ENCODE data around the gene CETP.
"Not testable (repeated sequence)": the region's sequence is repeated elsewhere in the genome, so short reads cannot be mapped to it uniquely, and the experiment has no call there.

The CETP gene

DNA sequence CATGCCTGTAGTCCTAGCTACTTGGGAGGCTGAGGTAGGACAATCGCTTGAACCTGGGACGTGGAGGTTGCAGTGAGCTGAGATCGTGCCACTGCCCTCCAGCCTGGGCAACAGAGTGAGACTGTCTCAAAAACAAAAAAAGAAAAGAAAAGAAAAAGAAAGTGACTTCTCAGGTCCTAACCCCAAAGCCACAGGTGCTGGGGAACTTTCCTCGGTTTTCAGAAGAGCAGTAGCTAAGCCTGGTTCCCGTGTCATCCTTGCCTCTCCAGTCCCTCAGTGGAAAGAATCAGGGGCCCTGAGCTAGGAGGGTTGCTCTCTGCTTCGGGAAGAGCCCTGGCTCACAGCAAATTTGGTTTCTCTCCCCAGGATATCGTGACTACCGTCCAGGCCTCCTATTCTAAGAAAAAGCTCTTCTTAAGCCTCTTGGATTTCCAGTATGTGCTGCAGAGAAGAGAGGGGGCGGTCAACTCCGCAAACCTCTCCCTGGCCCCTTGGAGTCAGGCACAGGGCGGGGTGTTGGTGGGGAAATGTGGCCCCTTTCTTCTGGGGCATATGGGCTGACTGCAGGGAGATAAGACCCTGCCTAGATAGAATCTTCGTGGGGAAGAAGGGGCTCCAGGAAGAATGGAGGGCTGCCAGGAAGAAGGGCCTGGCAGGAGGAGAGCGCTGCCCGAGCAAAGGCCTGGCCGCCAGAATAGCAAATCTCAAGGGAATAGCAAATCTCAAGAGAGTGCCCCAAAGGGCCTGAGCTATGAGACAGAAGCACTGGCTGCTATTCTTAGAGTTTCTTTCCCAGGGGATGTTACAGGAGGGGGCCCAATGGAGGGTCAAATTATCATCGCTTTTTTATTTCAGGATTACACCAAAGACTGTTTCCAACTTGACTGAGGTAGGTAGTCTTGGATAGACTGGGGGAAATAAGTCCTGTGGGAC lies 19.3 kb downstream of the CETP start:
- no peak for DNase-seq (ENCODE audit: low read depth in 3 of 3)

DNA sequence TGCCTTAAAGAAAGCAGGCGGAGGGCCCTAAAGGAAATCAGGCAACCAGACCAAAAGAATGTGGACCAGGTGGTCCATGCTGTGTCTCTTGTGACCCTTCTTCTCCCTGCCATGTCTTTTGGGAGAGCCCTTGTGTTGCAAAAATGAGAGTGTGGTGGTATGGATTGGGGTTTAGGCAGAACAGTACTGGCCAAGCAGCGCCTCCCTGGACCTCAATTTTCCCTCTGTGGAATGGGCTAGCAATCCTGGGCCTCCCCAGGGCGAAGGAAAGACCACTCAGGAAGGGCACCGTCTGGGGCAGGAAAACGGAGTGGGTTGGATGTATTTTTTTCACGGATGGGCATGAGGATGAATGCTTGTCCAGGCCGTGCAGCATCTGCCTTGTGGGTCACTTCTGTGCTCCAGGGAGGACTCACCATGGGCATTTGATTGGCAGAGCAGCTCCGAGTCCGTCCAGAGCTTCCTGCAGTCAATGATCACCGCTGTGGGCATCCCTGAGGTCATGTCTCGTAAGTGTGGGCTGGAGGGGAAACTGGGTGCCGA lies 20.1 kb downstream of the CETP start:
- DNase-seq (ENCODE audit: low read depth in 3 of 3) = no peak

DNA sequence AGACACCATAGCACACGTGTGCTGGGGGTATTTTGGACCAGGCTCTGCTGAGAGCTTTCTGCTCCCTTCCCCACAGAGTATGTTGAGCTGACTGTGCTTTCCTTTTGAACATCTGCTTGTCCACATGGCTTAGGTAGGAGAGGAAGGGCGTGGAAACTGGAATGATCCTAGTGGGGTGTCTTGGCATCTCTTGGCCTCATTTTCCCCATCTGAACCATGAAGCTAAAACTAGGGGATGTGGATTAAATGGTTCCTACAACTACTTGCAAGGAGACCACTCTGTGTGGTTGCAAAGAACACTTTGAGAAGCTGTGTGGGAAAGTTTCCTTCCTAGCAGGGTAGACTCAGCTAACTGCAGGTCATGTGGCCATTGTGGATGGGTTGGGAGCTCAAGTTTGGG lies 20.9 kb downstream of the CETP start:
- DNase-seq (ENCODE audit: low read depth in 3 of 3) = no peak

DNA sequence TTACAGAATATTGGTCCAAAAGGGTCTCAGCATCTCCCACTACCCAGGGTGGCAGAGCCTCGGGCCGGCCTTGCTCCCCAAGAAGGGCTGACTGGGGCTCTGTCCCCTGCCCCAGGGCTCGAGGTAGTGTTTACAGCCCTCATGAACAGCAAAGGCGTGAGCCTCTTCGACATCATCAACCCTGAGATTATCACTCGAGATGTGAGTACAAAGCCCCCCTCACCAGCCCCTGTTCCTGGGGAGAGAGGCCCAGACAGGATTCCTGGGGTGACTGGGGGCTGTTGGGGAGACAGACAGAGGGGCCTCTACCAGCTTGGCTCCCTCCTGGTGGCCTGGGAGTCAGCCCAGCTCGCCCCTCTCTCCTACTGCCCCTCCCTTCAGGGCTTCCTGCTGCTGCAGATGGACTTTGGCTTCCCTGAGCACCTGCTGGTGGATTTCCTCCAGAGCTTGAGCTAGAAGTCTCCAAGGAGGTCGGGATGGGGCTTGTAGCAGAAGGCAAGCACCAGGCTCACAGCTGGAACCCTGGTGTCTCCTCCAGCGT lies 21.5 kb downstream of the CETP start:
- DNase-seq (ENCODE audit: low read depth in 3 of 3) = no peak

DNA sequence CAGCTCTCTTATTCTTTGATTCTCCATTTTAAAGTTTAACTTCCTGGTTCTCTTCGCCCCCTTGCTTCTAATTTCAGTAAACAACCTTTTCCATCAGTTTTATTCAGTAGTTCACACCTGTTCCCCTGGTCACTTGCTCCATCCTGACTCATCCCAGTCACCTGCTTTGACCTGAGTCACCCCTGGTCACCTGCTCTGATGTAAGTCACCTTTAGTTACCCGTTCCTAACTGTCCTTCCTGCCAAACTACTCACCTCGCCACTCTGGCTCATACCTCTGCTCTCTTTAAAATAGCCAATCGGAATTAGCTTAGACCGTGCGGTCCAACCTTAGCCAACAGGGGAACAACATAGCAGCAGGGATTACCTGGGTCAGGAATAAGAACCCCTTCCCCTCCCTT lies 22.9 kb downstream of the CETP start:
- DNase-seq (ENCODE audit: low read depth in 3 of 3) = no peak

DNA sequence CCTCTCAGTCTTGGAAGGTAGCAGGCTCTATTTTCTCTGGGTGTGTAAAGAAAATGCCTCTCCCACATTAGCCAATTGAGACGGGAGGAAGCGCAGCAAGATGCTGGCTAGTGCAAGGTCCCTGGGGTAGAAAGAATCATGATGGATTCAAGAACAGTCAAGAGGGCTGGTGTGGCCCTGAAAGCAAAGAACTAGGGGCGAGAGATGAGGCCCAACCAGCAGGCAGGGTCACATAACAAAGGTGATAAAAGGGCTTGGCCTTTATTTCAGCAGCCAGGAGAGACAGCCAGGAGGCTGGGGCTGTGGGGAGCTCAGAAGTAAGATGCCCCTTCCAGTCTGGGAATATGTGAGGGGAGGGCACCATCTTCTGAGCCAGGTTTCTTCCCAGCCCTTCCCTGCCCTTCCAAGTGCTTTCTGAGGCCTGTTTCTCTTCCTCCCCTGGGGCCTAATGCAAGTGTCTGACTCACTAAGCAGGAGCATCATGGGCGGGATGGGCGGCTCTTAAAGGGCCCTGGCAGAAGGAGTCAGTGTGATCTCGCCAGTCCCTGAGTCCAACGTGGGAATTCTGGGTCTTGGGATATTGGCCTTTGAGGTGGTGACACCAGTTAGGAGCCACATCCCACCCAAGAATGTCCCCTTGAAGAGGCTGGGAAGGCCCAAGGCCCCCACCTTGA lies 23.7 kb downstream of the CETP start:
- DNase-seq (ENCODE audit: low read depth in 3 of 3) = no peak

DNA sequence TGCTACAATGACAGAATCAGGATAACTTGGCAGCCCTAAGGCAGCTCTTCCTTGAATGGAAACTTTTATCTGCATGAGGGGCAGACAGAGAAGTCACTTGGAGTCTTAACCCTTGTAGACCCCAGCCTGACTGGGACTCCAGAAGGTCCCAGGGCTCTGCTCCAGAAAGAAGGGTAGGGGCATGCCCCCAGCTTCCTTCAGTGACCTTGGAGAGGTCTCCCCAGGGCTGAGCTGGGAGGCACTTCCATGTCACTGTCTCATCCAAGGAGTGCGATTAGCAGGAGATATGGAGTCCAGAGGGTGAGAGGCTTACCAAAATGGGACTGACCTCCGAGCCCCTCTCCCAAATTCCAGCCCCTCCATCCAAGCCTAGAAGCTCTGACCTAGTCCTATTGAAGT lies 24.2 kb downstream of the CETP start:
- DNase-seq (ENCODE audit: low read depth in 3 of 3) = no peak

DNA sequence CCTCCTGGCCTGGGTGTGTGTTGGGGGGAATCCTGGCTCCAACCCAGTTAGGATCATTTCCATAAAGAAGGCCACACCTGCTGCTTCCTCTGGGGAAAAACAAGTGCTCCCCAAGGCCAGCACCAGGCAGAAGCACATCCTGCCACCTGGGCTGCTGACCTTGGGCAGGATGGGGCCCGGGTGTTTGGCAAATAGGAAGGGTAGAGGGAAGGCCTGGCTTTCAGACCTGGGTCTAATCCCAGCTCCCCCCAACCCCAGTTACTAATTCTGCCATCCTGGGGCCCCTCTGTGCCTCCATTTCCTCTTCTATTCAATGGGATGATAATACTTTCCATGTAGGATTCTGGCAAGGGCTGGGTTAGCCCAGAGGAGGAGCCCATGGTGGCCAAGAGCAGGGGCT lies 24.6 kb downstream of the CETP start:
- DNase-seq (ENCODE audit: low read depth in 3 of 3) = no peak

DNA sequence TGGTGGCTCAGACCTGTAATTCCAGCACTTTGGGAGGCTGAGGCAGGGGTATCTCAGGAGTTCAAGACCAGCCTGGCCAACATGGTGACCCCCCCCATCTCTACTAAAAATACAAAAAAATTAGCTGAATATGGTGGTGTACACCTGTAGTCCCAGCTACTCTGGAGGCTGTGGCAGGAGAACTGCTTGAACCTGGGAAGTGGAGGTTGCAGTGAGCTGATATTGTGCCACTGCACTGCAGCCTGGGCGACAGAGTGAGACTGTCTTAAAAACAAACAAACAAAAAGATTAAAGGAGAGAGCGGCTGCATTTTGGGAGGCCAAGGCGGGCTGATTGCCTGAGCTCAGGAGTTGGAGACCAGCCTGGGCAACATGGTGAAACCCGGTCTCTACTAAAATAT lies 25.2 kb downstream of the CETP start:
- DNase-seq (ENCODE audit: low read depth in 3 of 3) = not testable (repeated sequence)

DNA sequence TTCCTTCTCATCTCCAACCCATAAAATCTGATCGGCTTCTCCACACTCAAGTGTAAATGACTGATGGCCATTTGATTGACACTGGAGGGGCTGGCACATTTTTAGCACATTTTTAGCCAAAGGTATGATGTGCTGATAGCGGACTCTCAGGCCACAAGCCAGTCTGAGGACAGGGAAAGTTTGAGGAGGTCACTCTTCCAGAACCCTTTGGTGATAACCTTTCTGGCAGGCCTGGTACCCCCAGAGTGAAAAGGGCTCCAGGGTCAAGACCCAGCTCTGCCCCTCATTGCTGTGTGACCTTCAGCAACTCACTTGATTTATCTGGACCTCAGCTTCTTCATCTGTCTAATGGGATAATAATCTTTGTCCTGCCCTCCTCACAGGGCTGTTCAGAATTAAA lies 25.9 kb downstream of the CETP start:
- DNase-seq (ENCODE audit: low read depth in 3 of 3) = no peak

DNA sequence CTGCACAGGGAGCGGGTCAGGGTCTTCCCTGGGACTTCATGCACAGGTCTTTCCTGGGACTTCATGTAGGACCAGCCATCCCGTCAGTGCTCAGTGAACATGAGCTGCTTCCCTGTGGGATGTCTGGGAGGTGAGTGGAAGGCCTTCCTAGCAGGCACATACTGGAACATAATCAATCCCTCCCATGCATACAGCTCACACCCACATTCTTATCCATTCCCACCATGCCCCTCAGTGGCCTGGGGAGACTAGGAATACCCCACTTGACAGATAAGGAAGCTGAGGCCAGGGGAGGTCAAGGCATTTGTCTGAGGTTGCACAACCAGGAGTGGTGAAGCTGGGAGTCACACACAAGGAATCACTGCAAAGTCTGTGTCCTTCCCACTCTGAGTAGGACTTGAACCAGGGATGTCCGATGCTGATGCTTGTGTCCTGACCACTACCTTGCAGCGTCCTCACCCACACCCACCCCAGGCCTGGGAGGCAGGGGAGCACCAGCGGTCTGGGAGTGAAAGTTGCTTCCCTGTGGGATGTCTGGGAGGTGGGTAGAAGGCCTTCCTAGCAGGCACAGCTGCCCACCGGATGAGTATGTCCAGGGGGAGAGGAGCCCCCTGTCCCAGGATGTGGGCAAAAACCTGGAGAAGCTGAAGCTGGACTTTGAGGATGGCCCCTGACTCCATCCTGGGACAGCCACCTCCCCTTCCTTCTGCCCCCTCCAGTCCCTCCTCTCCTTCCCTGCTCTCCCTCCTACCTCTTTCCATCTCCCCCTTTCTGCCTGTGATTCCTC lies 26.6 kb downstream of the CETP start:
- no peak for DNase-seq (ENCODE audit: low read depth in 3 of 3)

DNA sequence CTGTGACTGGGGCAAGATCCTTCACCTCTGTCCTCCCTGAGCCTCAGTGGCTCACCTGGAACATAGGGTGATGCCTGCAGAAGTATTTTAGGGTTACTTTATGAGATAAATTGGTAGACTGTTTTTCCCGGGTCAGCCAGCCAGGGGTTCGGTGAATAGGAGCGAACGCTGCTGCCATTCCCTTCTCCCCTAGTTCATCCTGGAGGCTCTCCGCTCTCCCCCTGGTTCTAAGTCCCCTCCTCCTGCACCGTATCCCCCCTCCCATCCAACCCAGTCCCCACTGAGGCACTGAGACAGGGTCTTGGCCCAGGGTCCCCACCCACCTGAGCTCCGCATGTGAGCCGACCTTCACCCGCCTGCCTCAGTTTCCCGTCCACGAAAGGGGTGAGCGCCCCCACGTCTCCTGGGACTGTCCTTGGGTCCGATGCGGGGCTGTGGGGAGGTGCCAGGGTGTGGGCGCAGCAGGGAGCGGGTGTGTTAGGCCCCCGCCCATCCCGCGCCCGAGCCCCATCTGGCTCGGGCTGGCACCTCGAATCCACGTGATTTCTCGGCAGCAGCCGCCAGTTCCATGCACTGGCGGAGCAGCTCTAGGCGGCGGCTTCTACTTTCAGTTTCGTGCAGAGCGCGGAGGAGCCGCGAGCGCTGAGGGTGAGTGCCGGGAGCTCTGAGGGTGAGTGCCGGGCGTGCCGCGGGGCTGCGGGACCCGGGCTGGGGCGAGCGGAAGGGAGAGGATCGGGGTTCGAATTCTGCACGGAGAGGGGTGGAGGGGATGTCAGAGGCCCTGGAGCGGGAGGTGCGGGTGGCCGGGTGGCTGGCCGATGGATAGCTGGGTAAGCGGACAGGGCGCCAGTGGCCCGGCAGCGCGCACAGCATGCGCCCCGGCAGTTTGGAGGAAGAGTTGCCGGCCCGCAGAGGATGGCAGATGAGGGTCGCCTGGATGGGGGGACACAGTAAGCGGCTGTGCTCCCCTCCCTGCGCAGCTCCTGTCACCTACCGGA lies 27.5 kb downstream of the CETP start, which contains the start of gene NLRC5:
Gene NLRC5 (plus strand): TSS at position 610 of the 998 bp plus-strand sequence. CDS start 31,156 bp downstream, outside the sequence.
- DNase-seq (ENCODE audit: low read depth in 3 of 3) = peak; percentile 90 to 95 (median 94)

DNA sequence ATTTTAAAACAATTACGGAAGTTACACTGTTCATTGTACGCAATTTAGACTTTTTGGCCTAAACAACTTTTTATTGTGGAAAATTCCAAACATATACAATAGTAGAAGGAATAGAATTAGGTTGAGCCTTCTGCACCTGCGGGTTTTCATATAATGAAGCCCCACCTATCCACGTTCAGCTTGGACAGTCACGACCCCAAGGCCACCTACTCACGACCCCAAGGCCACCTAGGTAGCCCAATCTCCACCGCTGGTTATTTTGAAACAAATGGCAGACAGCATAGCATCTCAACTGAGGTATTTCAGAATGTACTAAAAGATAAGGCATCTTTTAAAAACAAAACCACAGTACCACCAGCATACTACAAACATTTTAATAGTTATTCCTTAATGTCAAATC lies 28.2 kb downstream of the CETP start:
- no peak for DNase-seq (ENCODE audit: low read depth in 3 of 3)

DNA sequence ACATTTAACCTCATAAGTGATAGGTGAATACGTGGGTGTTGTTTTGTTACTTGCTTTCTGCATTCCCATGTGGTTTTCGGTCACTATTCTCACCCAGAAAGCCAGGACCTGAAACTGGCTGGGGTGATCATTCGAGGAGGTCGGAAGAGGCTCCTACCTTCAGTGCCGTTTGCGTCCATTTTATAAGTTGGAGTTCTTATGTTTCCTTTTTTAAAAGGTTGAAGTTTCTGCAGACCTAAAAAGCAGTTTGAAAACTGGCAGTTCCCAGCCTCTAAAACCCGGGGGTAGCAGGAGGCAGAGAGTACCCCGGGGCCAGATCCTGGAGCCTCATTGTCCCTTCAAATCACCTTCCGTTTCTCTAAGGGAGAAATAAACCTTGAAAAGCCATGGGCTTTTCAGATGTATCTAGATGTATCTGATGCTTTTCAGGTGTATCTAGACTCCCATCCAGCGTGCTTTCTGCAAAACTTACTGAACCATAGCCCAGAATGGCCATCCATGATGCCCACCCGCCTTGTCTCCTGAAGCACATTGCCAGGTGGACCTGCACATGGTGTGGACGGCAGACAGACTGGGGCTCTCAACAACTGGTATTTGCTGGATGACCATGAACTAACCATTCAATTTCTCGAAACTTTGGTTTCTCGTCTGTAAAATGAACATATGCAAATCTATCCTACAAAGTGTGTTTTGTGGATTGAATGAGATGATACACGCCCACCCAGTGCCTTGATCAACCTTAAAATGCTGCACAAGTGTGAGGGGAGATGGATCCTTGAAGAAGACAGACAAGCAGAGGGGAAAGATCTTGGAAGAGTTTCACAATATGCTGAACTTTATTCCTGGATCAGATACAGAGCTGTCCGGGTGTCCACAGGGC lies 28.9 kb downstream of the CETP start:
- no peak for DNase-seq (ENCODE audit: low read depth in 3 of 3)

DNA sequence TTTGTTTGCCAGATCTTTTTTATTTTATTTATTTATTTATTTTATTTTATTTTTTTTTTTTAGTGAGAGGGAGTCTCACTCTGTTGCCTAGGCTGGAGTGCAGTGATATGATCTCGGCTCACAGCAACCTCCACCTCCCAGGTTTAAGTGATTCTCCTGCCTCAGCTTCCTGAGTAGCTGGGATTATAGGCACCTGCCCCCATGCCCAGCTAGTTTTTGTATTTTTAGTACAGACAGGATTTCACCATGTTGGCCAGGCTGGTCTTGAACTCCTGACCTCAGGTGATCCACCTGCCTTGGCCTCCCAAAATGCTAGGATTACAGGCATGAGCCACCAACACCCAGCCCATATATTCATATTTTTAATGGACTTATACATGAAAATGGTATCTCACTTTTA lies 30.7 kb downstream of the CETP start:
- not testable (repeated sequence) for DNase-seq (ENCODE audit: low read depth in 3 of 3)

DNA sequence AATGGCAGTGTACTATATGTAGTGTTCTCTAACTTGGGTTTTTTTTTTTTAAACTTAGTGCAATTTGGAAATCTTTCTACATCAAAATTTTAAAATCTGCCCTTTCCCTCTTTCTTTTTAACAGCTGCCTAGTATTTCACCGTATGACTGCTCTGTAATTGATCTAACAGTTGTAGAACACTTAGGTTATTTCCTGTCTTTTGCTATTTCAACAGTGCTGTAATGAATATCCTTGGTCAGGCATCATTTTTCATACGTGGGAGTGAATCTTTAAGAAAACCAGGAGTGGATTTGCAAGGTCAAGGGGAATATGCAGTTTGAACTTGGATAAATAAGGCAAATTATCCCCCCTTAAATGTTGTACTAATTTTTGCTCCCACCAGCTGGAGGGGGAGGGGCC lies 31.5 kb downstream of the CETP start:
- DNase-seq (ENCODE audit: low read depth in 3 of 3) = no peak

DNA sequence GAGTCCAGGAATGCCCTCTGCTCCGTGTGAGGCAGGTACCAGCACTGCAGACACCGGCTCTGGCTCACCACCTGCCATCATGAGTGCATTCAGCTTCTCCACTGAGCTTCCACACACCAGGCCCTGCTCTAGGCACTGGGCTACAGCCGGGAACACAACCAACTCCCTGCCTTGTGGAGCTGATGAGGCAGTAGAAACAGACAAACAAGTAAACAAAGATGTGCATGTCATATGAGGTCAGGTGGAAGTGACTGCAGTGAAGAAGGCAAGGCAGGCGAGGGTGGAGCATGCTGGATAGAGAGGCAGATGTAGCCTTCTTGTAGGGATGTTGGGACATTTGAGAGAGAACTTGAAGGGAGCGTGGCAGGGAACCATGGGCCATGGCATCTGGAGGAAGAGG lies 32.6 kb downstream of the CETP start:
- no peak for DNase-seq (ENCODE audit: low read depth in 3 of 3)

DNA sequence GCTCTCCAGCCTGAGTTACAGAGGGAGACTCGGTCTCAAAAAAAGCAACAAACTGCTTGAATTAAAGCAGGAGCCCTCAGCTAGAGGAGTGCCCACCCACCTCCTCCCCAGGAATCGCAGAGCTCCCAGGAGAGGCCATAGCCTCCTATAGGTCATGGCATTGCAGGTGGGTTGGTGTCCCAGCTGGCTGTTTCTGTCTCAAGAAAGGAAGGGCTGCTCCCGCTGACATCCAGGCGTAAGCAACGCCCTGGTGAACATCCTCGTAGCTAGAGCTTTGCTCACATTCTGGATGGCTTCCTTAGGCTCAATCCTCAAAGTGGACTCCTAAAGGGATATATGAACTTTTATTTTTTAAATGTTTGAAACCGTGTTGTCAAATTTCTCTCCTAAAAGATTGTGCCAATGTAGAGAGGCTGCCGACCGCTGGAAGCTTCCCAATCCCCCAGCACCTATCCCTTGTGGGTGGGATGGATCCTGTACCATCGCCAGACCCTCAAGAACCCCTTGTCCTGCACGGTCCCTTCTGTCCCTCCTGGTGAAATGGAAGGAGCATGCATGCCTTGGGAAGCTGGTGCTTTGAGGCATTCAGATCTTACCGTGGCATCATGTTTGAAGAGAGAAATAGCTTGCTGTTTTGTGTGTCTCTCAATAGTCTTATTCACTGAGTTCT lies 33.5 kb downstream of the CETP start:
- DNase-seq (ENCODE audit: low read depth in 3 of 3) = no peak

DNA sequence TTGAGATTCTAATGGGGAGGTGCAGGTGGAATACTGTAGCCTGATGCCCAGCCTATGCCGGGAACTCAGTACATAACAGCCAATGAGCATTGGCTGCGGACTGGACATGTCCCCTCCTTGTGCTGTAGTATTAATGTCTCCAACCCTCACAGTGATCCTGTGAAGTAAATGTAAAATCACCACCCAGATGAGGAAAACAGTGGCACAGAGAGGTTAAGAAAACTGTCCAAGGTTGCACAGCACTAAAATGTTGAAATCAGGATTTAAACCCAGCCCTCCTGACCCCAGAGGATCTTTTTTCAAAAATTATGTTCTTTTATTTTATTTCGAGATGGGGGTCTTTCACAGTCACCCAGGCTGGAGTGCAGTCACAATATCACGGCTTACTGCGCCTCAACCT lies 35.5 kb downstream of the CETP start:
- DNase-seq (ENCODE audit: low read depth in 3 of 3) = no peak

All from stimulated activated CD4-positive, alpha-beta T cell treated with anti-CD3 and anti-CD28 coated beads, TNF-alpha, amount 100 ng/mL, for 4 hours (primary cell).